A549 (cell line): Measurements from ENCODE around the gene PIGZ. TPM values are rescaled to one million over a fixed set of nuclear protein-coding genes. Genes with fewer than 3 reads are reported as not detected.

Experiments
- ATAC-seq, 2 experiments: fragments of 200-7000 bp in 1 of 2; fragments of >200 bp in 1 of 2; cut with Nextera tagmentation in 1 of 2; cut with Tn5 transposase in 1 of 2; 3 replicates each; pipeline versions ENCODE4 v1.8.0 to v1.9.1; 2018 to 2020; ENCODE audit warnings: mild to moderate bottlenecking in 1 of 2, moderate library complexity in 1 of 2
- CTCF ChIA-PET: fragments of 300-600 bp; sonication (Branson Sonifier 250); formaldehyde crosslinking; extraction: SDS; loops from one replicate; lab custom pipeline; 2021; ENCODE audit warnings: antibody characterized with exemption, inconsistent platforms; lab: Yijun Ruan, JAX
- POLR2A ChIA-PET: fragments of 350-600 bp; formaldehyde crosslinking; extraction: SDS; loops from one replicate; lab custom pipeline; 2021; ENCODE audit warnings: antibody characterized with exemption, inconsistent platforms; lab: Yijun Ruan, JAX
- DNase-seq, 2 experiments: peaks; one replicate each; pipeline versions ENCODE4 v3.0.0 to v3.0.0-alpha.2; 2011 to 2016; ENCODE audit warnings: low read depth in 1 of 2, low spot score in 1 of 2
- FAIRE-seq: peaks from 2 replicates; lab custom pipeline; 2011; peaks lifted over from hg19 to GRCh38; lab: Jason Lieb, UNC
- H3K27ac ChIP-seq, 2 experiments: fragments of >200 bp; sonication (Bioruptor Twin); formaldehyde crosslinking; 3 replicates each; pipeline ENCODE4 v1.5.1; 2016 to 2017
- H3K4me1 ChIP-seq: fragments of >200 bp; sonication (Bioruptor Twin); formaldehyde crosslinking; 3 replicates; pipeline ENCODE4 v1.6.1; 2016
- H3K4me2 ChIP-seq: fragments of >200 bp; sonication (Bioruptor Twin); formaldehyde crosslinking; 3 replicates; pipeline ENCODE4 v1.6.1; 2016
- H3K4me3 ChIP-seq: fragments of >200 bp; sonication (Bioruptor Twin); formaldehyde crosslinking; 3 replicates; pipeline ENCODE4 v1.5.1; 2016
- H3K9me3 ChIP-seq: fragments of >200 bp; sonication (Bioruptor Twin); formaldehyde crosslinking; 3 replicates; pipeline ENCODE4 v1.6.1; 2016
- ATOH8 ChIP-seq: fragments of 250-450 bp; sonication (Bioruptor Pico); IDR thresholded peaks from 2 replicates; pipeline ENCODE4 v1.5.0; 2020; ENCODE audit warnings: low read depth, mild to moderate bottlenecking, moderate library complexity
- CBX2 ChIP-seq: fragments of 200-600 bp; sonication (generic); IDR thresholded peaks from 2 replicates; pipeline ENCODE4 v1.6.1; 2016; ENCODE audit warnings: low read depth, mild to moderate bottlenecking, borderline replicate concordance
- CBX8 ChIP-seq: fragments of 200-600 bp; sonication (generic); IDR thresholded peaks from 2 replicates; pipeline ENCODE4 v1.6.1; 2016
- CEBPB ChIP-seq, 2 experiments: fragments of >200 bp in 1 of 2; sonication (Bioruptor Twin) in 1 of 2; formaldehyde crosslinking in 1 of 2; IDR thresholded peaks; 2 replicates each; pipeline ENCODE4 v1.6.1; 2012 to 2016
- CHD2 ChIP-seq: fragments of 150-350 bp; IDR thresholded peaks from 2 replicates; pipeline ENCODE4 v1.6.1; 2014; ENCODE audit warnings: low read length; ENCODE audit not compliant: partially characterized antibody
- CHD4 ChIP-seq: fragments of 200-600 bp; sonication (generic); IDR thresholded peaks from 2 replicates; pipeline ENCODE4 v1.6.1; 2016; ENCODE audit warnings: antibody characterized with exemption, mild to moderate bottlenecking, borderline replicate concordance
- E2F6 ChIP-seq: IDR thresholded peaks from 2 replicates; pipeline ENCODE4 v1.6.1; 2012; ENCODE audit warnings: low read depth, borderline replicate concordance
- EP300 ChIP-seq, 2 experiments: fragments of >200 bp; sonication (Bioruptor Twin); formaldehyde crosslinking; IDR thresholded peaks; 2 replicates in 1 of 2; 3 replicates in 1 of 2; pipeline ENCODE4 v1.6.1; 2016 to 2017
- ESRRA ChIP-seq: fragments of 150-350 bp; IDR thresholded peaks from 2 replicates; pipeline ENCODE4 v1.6.1; 2014; ENCODE audit warnings: mild to moderate bottlenecking, low read length, borderline replicate concordance
- FOSL2 ChIP-seq, 2 experiments: fragments of 450-650 bp in 1 of 2; fragments of >200 bp in 1 of 2; sonication (Bioruptor Twin) in 1 of 2; formaldehyde crosslinking; IDR thresholded peaks; 2 replicates each; pipeline versions ENCODE4 v1.5.0 to v1.6.1; 2016 to 2020; ENCODE audit warnings: mild to moderate bottlenecking in 1 of 2, moderate library complexity in 1 of 2
- GATA3 ChIP-seq: IDR thresholded peaks from 2 replicates; pipeline ENCODE4 v1.6.1; 2012; ENCODE audit warnings: borderline replicate concordance
- HEYL ChIP-seq: fragments of 250-450 bp; sonication (Bioruptor Pico); IDR thresholded peaks from 2 replicates; pipeline ENCODE4 v1.8.0; 2021; ENCODE audit warnings: mild to moderate bottlenecking, moderate library complexity
- HMGXB4 ChIP-seq: fragments of 250-450 bp; sonication (Bioruptor Pico); IDR thresholded peaks from 2 replicates; pipeline ENCODE4 v1.5.0; 2021; ENCODE audit warnings: mild to moderate bottlenecking, moderate library complexity, borderline replicate concordance
- HOXA7 ChIP-seq: fragments of 250-450 bp; sonication (Bioruptor Pico); IDR thresholded peaks from 2 replicates; pipeline ENCODE4 v1.5.0; 2020; ENCODE audit warnings: mild to moderate bottlenecking, moderate library complexity
- HOXB13 ChIP-seq: fragments of 250-450 bp; sonication (Bioruptor Pico); IDR thresholded peaks from 2 replicates; pipeline ENCODE4 v1.5.0; 2020; ENCODE audit warnings: low read depth, mild to moderate bottlenecking, moderate library complexity
- JUNB ChIP-seq: fragments of >200 bp; sonication (Bioruptor Twin); formaldehyde crosslinking; IDR thresholded peaks from 2 replicates; pipeline ENCODE4 v1.6.1; 2016
- KDM1A ChIP-seq: fragments of 200-600 bp; sonication (generic); IDR thresholded peaks from 2 replicates; pipeline ENCODE4 v1.6.1; 2016; ENCODE audit warnings: low read depth, mild to moderate bottlenecking
- MYC ChIP-seq: IDR thresholded peaks from 2 replicates; pipeline ENCODE4 v1.6.1; 2012; ENCODE audit warnings: mild to moderate bottlenecking, inconsistent platforms, low read length, improper control_type of control experiment, borderline replicate concordance
- NR3C1 ChIP-seq: fragments of >200 bp; sonication (Bioruptor Twin); formaldehyde crosslinking; IDR thresholded peaks from 3 replicates; pipeline ENCODE4 v1.6.1; 2017
- PBX3 ChIP-seq: IDR thresholded peaks from 2 replicates; pipeline ENCODE4 v1.6.1; 2012
- PHF8 ChIP-seq: fragments of 200-600 bp; sonication (generic); IDR thresholded peaks from 2 replicates; pipeline ENCODE4 v1.6.1; 2016; ENCODE audit warnings: low read depth, mild to moderate bottlenecking, antibody characterized with exemption, moderate library complexity, borderline replicate concordance
- POLR2A ChIP-seq: IDR thresholded peaks from 2 replicates; pipeline ENCODE4 v1.6.1; 2012; ENCODE audit warnings: mild to moderate bottlenecking, low read length
- POLR2AphosphoS2 ChIP-seq: conservative IDR thresholded peaks from 2 replicates; pipeline ENCODE4 v1.6.1; 2012; ENCODE audit warnings: low read length, improper control_type of control experiment, inconsistent platforms
- RFX5 ChIP-seq: fragments of 450-650 bp; IDR thresholded peaks from 2 replicates; pipeline ENCODE4 v1.7.1; 2014; ENCODE audit warnings: antibody characterized with exemption, mild to moderate bottlenecking, moderate library complexity
- RNF2 ChIP-seq: fragments of 200-600 bp; sonication (generic); IDR thresholded peaks from 2 replicates; pipeline ENCODE4 v1.6.1; 2016; ENCODE audit warnings: low read depth, mild to moderate bottlenecking, antibody characterized with exemption, moderate library complexity, borderline replicate concordance
- SMC3 ChIP-seq: fragments of >200 bp; sonication (Bioruptor Twin); formaldehyde crosslinking; IDR thresholded peaks from 3 replicates; pipeline ENCODE4 v1.6.1; 2018; ENCODE audit warnings: inconsistent platforms
- TFCP2L1 ChIP-seq: fragments of 250-450 bp; sonication (Bioruptor Pico); IDR thresholded peaks from 2 replicates; pipeline ENCODE4 v1.5.0; 2021; ENCODE audit warnings: mild to moderate bottlenecking
- TP53 ChIP-seq: fragments of 250-450 bp; sonication (Bioruptor Pico); IDR thresholded peaks from 2 replicates; pipeline ENCODE4 v1.5.0; 2021; ENCODE audit warnings: mild to moderate bottlenecking, moderate library complexity
- USF2 ChIP-seq: fragments of 450-650 bp; IDR thresholded peaks from 2 replicates; pipeline ENCODE4 v1.6.1; 2014; ENCODE audit warnings: antibody characterized with exemption
- ZFP36 ChIP-seq: fragments of 450-650 bp; IDR thresholded peaks from 2 replicates; pipeline ENCODE4 v1.6.1; 2014; ENCODE audit warnings: borderline replicate concordance; ENCODE audit not compliant: partially characterized antibody
- ZSCAN20 ChIP-seq: fragments of 250-450 bp; sonication (Bioruptor Pico); IDR thresholded peaks from 2 replicates; pipeline ENCODE4 v1.8.0; 2022; ENCODE audit warnings: mild to moderate bottlenecking, moderate library complexity
- WGBS: methylation state at CpG from one replicate; pipeline ENCODE4 v1.1.6; 2017; ENCODE audit errors: missing lambda C conversion rate; 5-methylcytosine and 5-hydroxymethylcytosine counted together
- polyA plus RNA-seq, 4 experiments: library from polyadenylated mRNA; depleted of rRNA in 3 of 4; stranded (reverse); fragments of >200 nt; fragmentation: RNase III in 1 of 4; extraction: RNeasy Plus Mini Kit Qiagen cat#74134 plus additional on column Dnase treatment in 1 of 4; gene quantifications; 2 replicates in 3 of 4; 3 replicates in 1 of 4; pipeline ENCODE4 v1.2.3, GENCODE V29; 2011 to 2017

PIGZ gene
- polyA plus RNA-seq, 2 of the 4 experiments (the other 2 are of a cell fraction) = 1.4 to 1.8 TPM

- Histone ChIP-seq H3K4me2 (no peak overlapping the region), H3K27ac (no peak overlapping the region), H3K4me1 (peaks cover 7% of the 10 kb centered on the region), H3K9me3 (no peaks in the 10 kb centered on the region), H3K4me3 (no peak overlapping the region)
- ATAC-seq = no peak
- ChIA-PET CTCF (interaction anchor here (1.1 to 2.3 kb wide), 3 partner anchors 20 to 189 kb away, joined by 4 to 8 read pairs (median 5); partner anchors contain the start of gene MELTF), POLR2A (interaction anchor here (0.9 kb wide), 1 partner anchor 191 kb away, joined by 3 read pairs; no protein-coding TSS in a partner anchor)
- no peak for FAIRE-seq
- DNase-seq = no peak
- TF ChIP-seq POLR2AphosphoS2 (no peak), HMGXB4 (no peak), HEYL (CRISPR knock-in tag) (no peak), MYC (no peak), CBX2 (no peak), HOXA7 (CRISPR knock-in tag) (no peak), TFCP2L1 (CRISPR knock-in tag) (no peak), TP53 (CRISPR knock-in tag) (no peak), E2F6 (no peak), CHD4 (no peak), ZFP36 (no peak), RFX5 (no peak), ZSCAN20 (no peak), CHD2 (no peak), RNF2 (no peak), GATA3 (no peak), CEBPB (IDR thresholded peaks at IDR 0.05) (no peak), PHF8 (no peak)
- 96% methylated on average over 14 of the region's 21 CpGs for whole genome bisulfite sequencing
These were observed 30.5 kb upstream of the PIGZ start for GRCh38 chr3:196998966-196999760.

- Histone ChIP-seq H3K4me2 (no peak overlapping the region), H3K27ac (no peak overlapping the region), H3K4me1 (no peaks in the 10 kb centered on the region; the same call in 2 of the 3 replicates), H3K4me3 (no peak overlapping the region), H3K9me3 (no peaks in the 10 kb centered on the region)
- CTCF ChIA-PET = interaction anchor here (1.1 kb wide), 2 partner anchors 32 to 33 kb away, joined by 3 read pairs; partner anchors contain the start of gene MELTF
- TF ChIP-seq TFCP2L1 (CRISPR knock-in tag) (no peak), CEBPB (IDR thresholded peaks at IDR 0.05) (no peak), POLR2AphosphoS2 (no peak), KDM1A (no peak), CBX8 (no peak), ATOH8 (CRISPR knock-in tag) (no peak), HOXB13 (no peak), PBX3 (no peak), ESRRA (no peak), ZSCAN20 (no peak), FOSL2 (IDR thresholded peaks at IDR 0.05) (no peak), FOSL2 (CRISPR knock-in tag; IDR thresholded peaks at IDR 0.05) (no peak), EP300 (IDR thresholded peaks at IDR 0.05) (no peak), E2F6 (no peak), ZFP36 (no peak), POLR2A (no peak), SMC3 (no peak), NR3C1 (no peak), JUNB (no peak), TP53 (CRISPR knock-in tag) (no peak), USF2 (no peak)
- FAIRE-seq = no peak
- DNase-seq = no peak
- 91% methylated on average over 14 of the region's 15 CpGs for WGBS
- no peak for ATAC-seq
- POLR2A ChIA-PET = no interaction called here
These were observed 28.7 kb upstream of the PIGZ start for GRCh38 chr3:196997311-196997710.
